HepG2 (cell line): Measurements from ENCODE around the gene KIF17. TPM values are rescaled to one million over a fixed set of nuclear protein-coding genes. Genes with fewer than 3 reads are reported as not detected.
A peak's percentile ranks its signal among the peaks of the same experiment; 100 is the strongest.

Experiments used
- ATAC-seq: fragments of 200-7000 bp; cut with Tn5 transposase; 3 replicates; pipeline ENCODE4 v1.9.1; 2020; ENCODE audit warnings: mild to moderate bottlenecking, moderate library complexity
- BruUV-seq: library from RNA; stranded (reverse); fragments of 400-500 nt; replicated peaks from 2 replicates; lab custom pipeline; 2021; lab: Mats Ljungman, UMichigan
- CTCF ChIA-PET: fragments of 300-600 bp; formaldehyde crosslinking; extraction: SDS; loops from one replicate; lab custom pipeline; 2021; ENCODE audit warnings: low total read pairs, inconsistent platforms, low intra/inter-chr PET ratio; lab: Yijun Ruan, JAX
- POLR2A ChIA-PET: fragments of 350-600 bp; sonication (Branson Sonifier 250); formaldehyde crosslinking; loops from one replicate; lab custom pipeline; 2020; ENCODE audit warnings: antibody characterized with exemption, inconsistent platforms; lab: Yijun Ruan, JAX
- DNase-seq: peaks from one replicate; pipeline ENCODE4 v3.0.0-alpha.2; 2015; ENCODE audit warnings: low spot score
- FAIRE-seq: peaks from 3 replicates; lab custom pipeline; 2011; peaks lifted over from hg19 to GRCh38; lab: Jason Lieb, UNC
- H2AFZ ChIP-seq: one replicate; pipeline ENCODE4 v1.6.1; 2011; ENCODE audit warnings: low read length, inconsistent platforms
- H3K27ac ChIP-seq: fragments of 300-600 bp; 3 replicates; pipeline ENCODE4 v1.8.0; 2011; ENCODE audit warnings: mixed run types, mild to moderate bottlenecking, mixed read lengths, low read length, inconsistent platforms; ENCODE audit not compliant: insufficient read depth; ENCODE audit errors: extremely low read length
- H3K27me3 ChIP-seq, 2 experiments: fragments of 200-600 bp in 1 of 2; 2 replicates in 1 of 2; 3 replicates in 1 of 2; pipeline versions ENCODE4 v1.6.0 to v1.8.0; 2011; ENCODE audit warnings: low read length in 2 of 2, mild to moderate bottlenecking in 2 of 2, moderate library complexity in 2 of 2, inconsistent platforms in 1 of 2; ENCODE audit not compliant: insufficient read depth in 2 of 2, control insufficient read depth in 1 of 2
- H3K36me3 ChIP-seq, 2 experiments: fragments of 200-600 bp in 1 of 2; replicated peaks in 1 of 2; 2 replicates in 1 of 2; 3 replicates in 1 of 2; pipeline versions ENCODE4 v1.5.1 to v1.8.0; 2011; ENCODE audit warnings: low read length in 2 of 2, inconsistent platforms in 1 of 2; ENCODE audit not compliant: insufficient read depth in 2 of 2, control insufficient read depth in 1 of 2
- H3K4me1 ChIP-seq: 2 replicates; pipeline ENCODE4 v1.5.1; 2012; ENCODE audit warnings: low read length, inconsistent platforms; ENCODE audit not compliant: insufficient read depth
- H3K4me2 ChIP-seq: 2 replicates; pipeline ENCODE4 v1.6.0; 2011; ENCODE audit warnings: low read depth, low read length, inconsistent platforms
- H3K4me3 ChIP-seq, 3 experiments: fragments of 200-600 bp in 1 of 3; sonication (generic), shearing (Covaris generic) in 1 of 3; replicated peaks in 1 of 3; 2 replicates each; pipeline ENCODE4 v1.5.1; 2011 to 2016; ENCODE audit warnings: low read length in 3 of 3, inconsistent platforms in 2 of 3, low read depth in 2 of 3, mild to moderate bottlenecking in 2 of 3, control low read depth in 1 of 3, mixed read lengths in 1 of 3; ENCODE audit not compliant: insufficient read depth in 1 of 3
- H3K79me2 ChIP-seq: one replicate; pipeline ENCODE4 v1.6.1; 2011; ENCODE audit warnings: low read length, inconsistent platforms; ENCODE audit not compliant: insufficient read depth
- H3K9ac ChIP-seq: 2 replicates; pipeline ENCODE4 v1.6.0; 2011; ENCODE audit warnings: mild to moderate bottlenecking, low read depth, low read length, inconsistent platforms; ENCODE audit not compliant: insufficient read depth
- H3K9me3 ChIP-seq: 2 replicates; pipeline ENCODE4 v1.5.1; 2012; ENCODE audit warnings: mild to moderate bottlenecking, low read length
- H4K20me1 ChIP-seq: 2 replicates; pipeline ENCODE4 v1.6.0; 2011; ENCODE audit warnings: inconsistent platforms, mild to moderate bottlenecking, low read length, moderate library complexity; ENCODE audit not compliant: insufficient read depth
- CEBPG ChIP-seq: IDR thresholded peaks from 2 replicates; pipeline ENCODE4 v1.6.1; 2016
- MXI1 ChIP-seq: IDR thresholded peaks from 3 replicates; pipeline ENCODE4 v1.6.1; 2012; ENCODE audit warnings: low read depth, low read length, inconsistent platforms, borderline replicate concordance
- NFYB ChIP-seq: sonication (generic); formaldehyde crosslinking; IDR thresholded peaks from 2 replicates; pipeline ENCODE4 v1.4.0; 2020; ENCODE audit warnings: missing genetic modification reagents
- POLR2AphosphoS5 ChIP-seq: IDR thresholded peaks from 2 replicates; pipeline ENCODE4 v1.6.1; 2012; ENCODE audit warnings: low read depth, low read length
- RAD21 ChIP-seq: fragments of 450-650 bp; formaldehyde crosslinking; IDR thresholded peaks from 2 replicates; pipeline ENCODE4 v1.5.0; 2020; ENCODE audit warnings: mild to moderate bottlenecking
- SIN3B ChIP-seq: fragments of 150-350 bp; IDR thresholded peaks from 2 replicates; pipeline ENCODE4 v1.6.1; 2014; ENCODE audit warnings: low read length
- SMC3 ChIP-seq: IDR thresholded peaks from 2 replicates; pipeline ENCODE4 v1.6.1; 2011; ENCODE audit warnings: low read length, improper control_type of control experiment
- SP1 ChIP-seq, 2 experiments: fragments of 450-650 bp in 1 of 2; sonication (generic) in 1 of 2; formaldehyde crosslinking in 1 of 2; IDR thresholded peaks; 2 replicates each; pipeline versions ENCODE4 v1.4.0 to v1.6.1; 2016 to 2020; ENCODE audit warnings: missing genetic modification reagents in 1 of 2
- STAG1 ChIP-seq: sonication (generic); formaldehyde crosslinking; IDR thresholded peaks from 2 replicates; pipeline ENCODE4 v1.4.0; 2020; ENCODE audit warnings: missing genetic modification reagents
- ZNF260 ChIP-seq: sonication (generic); formaldehyde crosslinking; IDR thresholded peaks from 2 replicates; pipeline ENCODE4 v1.4.0; 2020; ENCODE audit warnings: missing genetic modification reagents, low read depth, mild to moderate bottlenecking, borderline replicate concordance
- ZNF652 ChIP-seq: IDR thresholded peaks from 2 replicates; pipeline ENCODE4 v1.6.1; 2016; ENCODE audit warnings: low read depth, borderline replicate concordance
- ZSCAN31 ChIP-seq: sonication (generic); formaldehyde crosslinking; IDR thresholded peaks from 2 replicates; pipeline ENCODE4 v1.5.0; 2020; ENCODE audit warnings: low read depth, mild to moderate bottlenecking, missing genetic modification reagents
- WGBS: methylation state at CpG from one replicate; pipeline ENCODE4 v1.1.6; 2017; ENCODE audit warnings: low lambda C conversion rate; 5-methylcytosine and 5-hydroxymethylcytosine counted together
- in situ Hi-C: cut with HindIII; loops from 2 replicates; pipeline ENCODE4 v1.10.0; 2017; ENCODE audit warnings: low pct_unique_long_range_greater_than_20kb; ENCODE audit not compliant: extremely low pct_ligation_motif_present
- intact Hi-C: fragments of 100-400 bp; cut with micrococcal nuclease; formaldehyde crosslinking; loops from one replicate; pipeline ENCODE4 v1.10.0; 2022; ENCODE audit not compliant: unreplicated experiment
- polyA plus RNA-seq, 8 experiments: library from polyadenylated mRNA; depleted of rRNA in 3 of 8; stranded (reverse) in 7 of 8; unstranded in 1 of 8; fragments of >200 nt; fragmentation: Illumina TruSeq in 4 of 8; extraction: Trizol in 4 of 8; gene quantifications; 2 replicates each; pipeline versions ENCODE4 v1.2.1 to v1.2.3, GENCODE V29; 2011 to 2016; ENCODE audit warnings: low read depth in 4 of 8, missing spikeins in 1 of 8, mixed read lengths in 1 of 8; ENCODE audit not compliant: insufficient read depth in 1 of 8
- total RNA-seq, 5 experiments: library from RNA; depleted of rRNA; stranded (reverse); fragments of >200 nt; fragmentation: Illumina TruSeq; extraction: Trizol; gene quantifications; 2 replicates each; pipeline ENCODE4 v1.2.3, GENCODE V29; 2016; ENCODE audit warnings: low read depth in 1 of 5
- TF ChIP-seq, protein P1 (sequence below): sonication (generic); formaldehyde crosslinking; IDR thresholded peaks from 2 replicates; pipeline ENCODE4 v1.5.0; 2020; ENCODE audit warnings: mild to moderate bottlenecking, missing genetic modification reagents, moderate library complexity
- TF ChIP-seq, protein P2 (sequence below): sonication (generic); formaldehyde crosslinking; IDR thresholded peaks from 2 replicates; pipeline ENCODE4 v1.5.0; 2020; ENCODE audit warnings: missing genetic modification reagents
- TF ChIP-seq, protein P3 (sequence below): sonication (generic); formaldehyde crosslinking; IDR thresholded peaks from 2 replicates; pipeline ENCODE4 v1.5.0; 2020; ENCODE audit warnings: mild to moderate bottlenecking, missing genetic modification reagents
- TF ChIP-seq, protein P4 (sequence below): IDR thresholded peaks from 2 replicates; pipeline ENCODE4 v1.6.1; 2012; ENCODE audit warnings: low read length, improper control_type of control experiment

Gene KIF17
- total and polyA plus RNA-seq, 2 of the 13 experiments (the other 11 are each of a cell fraction or from before 2014, with no cell fraction given): 0.24 to 0.44 TPM

DNA sequence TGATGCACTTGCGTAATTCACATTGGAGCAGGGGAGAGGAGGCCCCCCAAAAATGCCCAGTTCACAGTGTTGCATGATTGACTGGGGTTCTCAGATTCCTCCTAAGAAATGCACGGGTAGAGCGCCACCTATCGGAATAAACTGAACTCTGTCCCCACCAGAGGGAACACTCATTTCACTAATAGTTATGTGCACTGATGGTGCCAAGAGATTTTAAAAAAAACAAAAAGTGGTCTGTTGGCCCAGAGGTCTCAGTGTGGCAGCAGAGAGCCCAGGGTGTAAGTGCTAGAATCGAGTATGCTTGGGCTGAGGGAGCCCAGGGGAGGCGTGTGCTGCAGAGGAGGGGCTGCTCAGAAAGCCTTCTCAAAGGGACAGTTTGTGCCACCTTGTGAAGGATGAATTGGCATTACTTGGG lies 77.6 kb downstream of the KIF17 start:
- peaks cover 3 to 8% of the 10 kb centered on the region in 2 experiments; a peak in 2 of 5 replicates for H3K36me3 ChIP-seq
- H3K4me2 ChIP-seq: no peak overlapping the region
- 19% methylated on average over 6 of the region's 6 CpGs for WGBS
- POLR2A ChIA-PET: no interaction called here
- no peaks in the 10 kb centered on the region for H3K9me3 ChIP-seq
- DNase-seq (peak; percentile 39), FAIRE-seq (peak; percentile 76), ATAC-seq (peak; percentile 76)
- no peak overlapping the region for H2AFZ ChIP-seq
- intact Hi-C loops (loop anchor here (1.0 kb wide), 2 partner anchors 65 to 118 kb away; no protein-coding TSS in a partner anchor), in situ Hi-C loops (no loop called here)
- no peaks in the 10 kb centered on the region for H3K4me1 ChIP-seq
- CTCF ChIA-PET: interaction anchor here (0.7 to 2.9 kb wide), 4 partner anchors 64 to 118 kb away, joined by 3 to 33 read pairs (median 8); no protein-coding TSS in a partner anchor
- H3K27ac ChIP-seq: no peak overlapping the region
- H4K20me1 ChIP-seq: no peaks in the 10 kb centered on the region
- BruUV-seq: no TSS peak
- H3K27me3 ChIP-seq: no peaks in the 10 kb centered on the region
- no peak overlapping the region for H3K4me3 ChIP-seq
- H3K79me2 ChIP-seq: no peaks in the 10 kb centered on the region
- H3K9ac ChIP-seq: no peak overlapping the region
- TF ChIP-seq MXI1 (no peak), SP1 (IDR thresholded peaks at IDR 0.05) (no peak), SP1 (CRISPR knock-in tag; IDR thresholded peaks at IDR 0.05) (no peak), RAD21 (CRISPR knock-in tag) (peak; percentile 80), STAG1 (peak; percentile 78), NFYB (no peak), ZNF652 (CRISPR knock-in tag) (no peak), ZSCAN31 (no peak), SIN3B (no peak), POLR2AphosphoS5 (no peak), ZNF260 (CRISPR knock-in tag) (no peak), CEBPG (CRISPR knock-in tag) (peak; percentile 12; the same call in 1 of the 2 replicates), SMC3 (peak; percentile 88)
- TF ChIP-seq, protein P1, sequence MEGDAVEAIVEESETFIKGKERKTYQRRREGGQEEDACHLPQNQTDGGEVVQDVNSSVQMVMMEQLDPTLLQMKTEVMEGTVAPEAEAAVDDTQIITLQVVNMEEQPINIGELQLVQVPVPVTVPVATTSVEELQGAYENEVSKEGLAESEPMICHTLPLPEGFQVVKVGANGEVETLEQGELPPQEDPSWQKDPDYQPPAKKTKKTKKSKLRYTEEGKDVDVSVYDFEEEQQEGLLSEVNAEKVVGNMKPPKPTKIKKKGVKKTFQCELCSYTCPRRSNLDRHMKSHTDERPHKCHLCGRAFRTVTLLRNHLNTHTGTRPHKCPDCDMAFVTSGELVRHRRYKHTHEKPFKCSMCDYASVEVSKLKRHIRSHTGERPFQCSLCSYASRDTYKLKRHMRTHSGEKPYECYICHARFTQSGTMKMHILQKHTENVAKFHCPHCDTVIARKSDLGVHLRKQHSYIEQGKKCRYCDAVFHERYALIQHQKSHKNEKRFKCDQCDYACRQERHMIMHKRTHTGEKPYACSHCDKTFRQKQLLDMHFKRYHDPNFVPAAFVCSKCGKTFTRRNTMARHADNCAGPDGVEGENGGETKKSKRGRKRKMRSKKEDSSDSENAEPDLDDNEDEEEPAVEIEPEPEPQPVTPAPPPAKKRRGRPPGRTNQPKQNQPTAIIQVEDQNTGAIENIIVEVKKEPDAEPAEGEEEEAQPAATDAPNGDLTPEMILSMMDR (CRISPR knock-in tag): peak; percentile 80
- TF ChIP-seq, protein P2, sequence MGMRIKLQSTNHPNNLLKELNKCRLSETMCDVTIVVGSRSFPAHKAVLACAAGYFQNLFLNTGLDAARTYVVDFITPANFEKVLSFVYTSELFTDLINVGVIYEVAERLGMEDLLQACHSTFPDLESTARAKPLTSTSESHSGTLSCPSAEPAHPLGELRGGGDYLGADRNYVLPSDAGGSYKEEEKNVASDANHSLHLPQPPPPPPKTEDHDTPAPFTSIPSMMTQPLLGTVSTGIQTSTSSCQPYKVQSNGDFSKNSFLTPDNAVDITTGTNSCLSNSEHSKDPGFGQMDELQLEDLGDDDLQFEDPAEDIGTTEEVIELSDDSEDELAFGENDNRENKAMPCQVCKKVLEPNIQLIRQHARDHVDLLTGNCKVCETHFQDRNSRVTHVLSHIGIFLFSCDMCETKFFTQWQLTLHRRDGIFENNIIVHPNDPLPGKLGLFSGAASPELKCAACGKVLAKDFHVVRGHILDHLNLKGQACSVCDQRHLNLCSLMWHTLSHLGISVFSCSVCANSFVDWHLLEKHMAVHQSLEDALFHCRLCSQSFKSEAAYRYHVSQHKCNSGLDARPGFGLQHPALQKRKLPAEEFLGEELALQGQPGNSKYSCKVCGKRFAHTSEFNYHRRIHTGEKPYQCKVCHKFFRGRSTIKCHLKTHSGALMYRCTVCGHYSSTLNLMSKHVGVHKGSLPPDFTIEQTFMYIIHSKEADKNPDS (CRISPR knock-in tag): no peak
- TF ChIP-seq, protein P3, sequence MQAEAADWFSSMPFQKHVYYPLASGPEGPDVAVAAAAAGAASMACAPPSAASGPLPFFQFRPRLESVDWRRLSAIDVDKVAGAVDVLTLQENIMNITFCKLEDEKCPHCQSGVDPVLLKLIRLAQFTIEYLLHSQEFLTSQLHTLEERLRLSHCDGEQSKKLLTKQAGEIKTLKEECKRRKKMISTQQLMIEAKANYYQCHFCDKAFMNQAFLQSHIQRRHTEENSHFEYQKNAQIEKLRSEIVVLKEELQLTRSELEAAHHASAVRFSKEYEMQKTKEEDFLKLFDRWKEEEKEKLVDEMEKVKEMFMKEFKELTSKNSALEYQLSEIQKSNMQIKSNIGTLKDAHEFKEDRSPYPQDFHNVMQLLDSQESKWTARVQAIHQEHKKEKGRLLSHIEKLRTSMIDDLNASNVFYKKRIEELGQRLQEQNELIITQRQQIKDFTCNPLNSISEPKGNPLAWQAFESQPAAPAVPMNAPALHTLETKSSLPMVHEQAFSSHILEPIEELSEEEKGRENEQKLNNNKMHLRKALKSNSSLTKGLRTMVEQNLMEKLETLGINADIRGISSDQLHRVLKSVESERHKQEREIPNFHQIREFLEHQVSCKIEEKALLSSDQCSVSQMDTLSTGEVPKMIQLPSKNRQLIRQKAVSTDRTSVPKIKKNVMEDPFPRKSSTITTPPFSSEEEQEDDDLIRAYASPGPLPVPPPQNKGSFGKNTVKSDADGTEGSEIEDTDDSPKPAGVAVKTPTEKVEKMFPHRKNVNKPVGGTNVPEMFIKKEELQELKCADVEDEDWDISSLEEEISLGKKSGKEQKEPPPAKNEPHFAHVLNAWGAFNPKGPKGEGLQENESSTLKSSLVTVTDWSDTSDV: no peak
- TF ChIP-seq, protein P4, sequence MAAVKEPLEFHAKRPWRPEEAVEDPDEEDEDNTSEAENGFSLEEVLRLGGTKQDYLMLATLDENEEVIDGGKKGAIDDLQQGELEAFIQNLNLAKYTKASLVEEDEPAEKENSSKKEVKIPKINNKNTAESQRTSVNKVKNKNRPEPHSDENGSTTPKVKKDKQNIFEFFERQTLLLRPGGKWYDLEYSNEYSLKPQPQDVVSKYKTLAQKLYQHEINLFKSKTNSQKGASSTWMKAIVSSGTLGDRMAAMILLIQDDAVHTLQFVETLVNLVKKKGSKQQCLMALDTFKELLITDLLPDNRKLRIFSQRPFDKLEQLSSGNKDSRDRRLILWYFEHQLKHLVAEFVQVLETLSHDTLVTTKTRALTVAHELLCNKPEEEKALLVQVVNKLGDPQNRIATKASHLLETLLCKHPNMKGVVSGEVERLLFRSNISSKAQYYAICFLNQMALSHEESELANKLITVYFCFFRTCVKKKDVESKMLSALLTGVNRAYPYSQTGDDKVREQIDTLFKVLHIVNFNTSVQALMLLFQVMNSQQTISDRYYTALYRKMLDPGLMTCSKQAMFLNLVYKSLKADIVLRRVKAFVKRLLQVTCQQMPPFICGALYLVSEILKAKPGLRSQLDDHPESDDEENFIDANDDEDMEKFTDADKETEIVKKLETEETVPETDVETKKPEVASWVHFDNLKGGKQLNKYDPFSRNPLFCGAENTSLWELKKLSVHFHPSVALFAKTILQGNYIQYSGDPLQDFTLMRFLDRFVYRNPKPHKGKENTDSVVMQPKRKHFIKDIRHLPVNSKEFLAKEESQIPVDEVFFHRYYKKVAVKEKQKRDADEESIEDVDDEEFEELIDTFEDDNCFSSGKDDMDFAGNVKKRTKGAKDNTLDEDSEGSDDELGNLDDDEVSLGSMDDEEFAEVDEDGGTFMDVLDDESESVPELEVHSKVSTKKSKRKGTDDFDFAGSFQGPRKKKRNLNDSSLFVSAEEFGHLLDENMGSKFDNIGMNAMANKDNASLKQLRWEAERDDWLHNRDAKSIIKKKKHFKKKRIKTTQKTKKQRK: no peak
